Adipocyte (in vitro differentiated cells): ENCODE data around the gene DLX5.

Experiments
- DNase-seq: peaks from one replicate; pipeline ENCODE4 v3.0.0-alpha.2; 2015; ENCODE audit warnings: low read depth
- H3K27me3 ChIP-seq: replicated peaks from 2 replicates; pipeline ENCODE4 v1.7.0; 2013; ENCODE audit warnings: mild to moderate bottlenecking, low read length, moderate library complexity; ENCODE audit not compliant: control insufficient read depth, insufficient read depth
- H3K36me3 ChIP-seq: 2 replicates; pipeline ENCODE4 v1.7.0; 2013; ENCODE audit warnings: low read length, mild to moderate bottlenecking, moderate library complexity; ENCODE audit not compliant: control insufficient read depth, insufficient read depth, severe bottlenecking
- H3K4me1 ChIP-seq: 2 replicates; pipeline ENCODE4 v1.7.0; 2013; ENCODE audit warnings: mild to moderate bottlenecking, low read length, moderate library complexity; ENCODE audit not compliant: control insufficient read depth, insufficient read depth
- H3K4me3 ChIP-seq: 2 replicates; pipeline ENCODE4 v1.7.0; 2013; ENCODE audit warnings: mild to moderate bottlenecking, low read length, moderate library complexity
- H3K9ac ChIP-seq: 2 replicates; pipeline ENCODE4 v1.7.0; 2013; ENCODE audit warnings: mild to moderate bottlenecking, low read length, moderate library complexity
- H3K9me3 ChIP-seq: 2 replicates; pipeline ENCODE4 v1.7.0; 2013; ENCODE audit warnings: mild to moderate bottlenecking, low read length, moderate library complexity; ENCODE audit not compliant: control insufficient read depth

Gene DLX5

DNA sequence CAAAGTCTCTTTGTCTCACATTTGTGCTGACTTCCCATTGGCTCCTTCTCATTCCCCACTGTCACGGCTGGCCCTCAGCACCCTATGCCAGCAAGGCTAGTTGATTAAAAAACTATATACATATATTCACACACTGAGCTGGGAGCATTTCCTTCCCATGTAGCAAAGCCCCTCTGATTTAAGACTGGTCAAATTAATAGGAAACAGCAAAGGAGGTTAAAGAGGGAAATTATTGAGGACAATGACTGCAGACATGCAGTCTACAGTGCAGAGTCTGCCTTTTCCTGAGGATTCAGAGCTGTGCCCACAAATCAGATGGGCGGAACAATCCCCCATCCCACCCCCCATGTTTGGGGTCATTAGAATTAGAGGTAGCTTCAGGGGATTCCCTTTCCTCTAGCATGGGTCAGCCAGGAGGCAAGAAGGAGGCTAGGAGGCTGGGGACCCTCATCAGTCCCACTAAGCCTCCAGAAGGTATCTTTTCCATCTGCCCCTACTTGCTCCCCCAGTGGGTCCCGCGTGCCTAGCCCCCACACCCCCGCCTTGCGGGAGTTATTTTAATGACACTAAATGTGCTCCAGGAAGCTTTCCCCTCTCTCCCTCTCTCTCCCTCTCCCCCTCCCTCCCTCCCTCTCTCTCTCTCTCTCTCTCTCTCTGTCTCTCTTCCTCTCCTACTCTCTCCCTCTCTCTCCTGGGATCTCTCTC is 29.1 kb downstream of the DLX5 start:
- peaks cover 29% of the 10 kb centered on the region for H3K9me3 ChIP-seq
- peaks cover 96% of the 10 kb centered on the region for H3K27me3 ChIP-seq
- no peak for DNase-seq
- peaks cover 3% of the 10 kb centered on the region for H3K4me1 ChIP-seq
- H3K36me3 ChIP-seq = no peaks in the 10 kb centered on the region
- H3K9ac ChIP-seq = no peak overlapping the region
- no peak overlapping the region for H3K4me3 ChIP-seq

DNA sequence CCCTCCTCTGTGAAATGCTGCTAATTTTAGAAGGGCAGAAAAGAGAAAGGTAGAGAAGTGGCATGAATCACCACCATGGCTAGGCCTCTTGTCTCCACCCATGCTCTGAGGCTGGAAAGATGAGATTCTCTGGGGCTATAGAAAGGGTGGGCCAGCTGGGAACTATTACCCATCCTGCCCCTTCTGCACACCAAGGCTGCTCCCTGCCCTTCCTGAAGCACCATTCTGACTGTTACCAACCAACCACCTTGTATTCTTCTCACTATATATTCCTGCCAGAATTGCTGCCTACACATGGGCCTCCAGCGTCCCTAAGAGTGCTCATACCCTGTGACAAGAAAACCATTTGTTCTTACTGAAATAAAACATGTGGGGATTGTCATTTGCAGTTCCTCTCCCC is 30.7 kb downstream of the DLX5 start:
- no peaks in the 10 kb centered on the region for H3K36me3 ChIP-seq
- peaks cover 96% of the 10 kb centered on the region for H3K27me3 ChIP-seq
- H3K9ac ChIP-seq = no peak overlapping the region
- no peak overlapping the region for H3K4me3 ChIP-seq
- H3K4me1 ChIP-seq = peaks cover 3% of the 10 kb centered on the region
- H3K9me3 ChIP-seq = peaks cover 24% of the 10 kb centered on the region
- DNase-seq = no peak

DNA sequence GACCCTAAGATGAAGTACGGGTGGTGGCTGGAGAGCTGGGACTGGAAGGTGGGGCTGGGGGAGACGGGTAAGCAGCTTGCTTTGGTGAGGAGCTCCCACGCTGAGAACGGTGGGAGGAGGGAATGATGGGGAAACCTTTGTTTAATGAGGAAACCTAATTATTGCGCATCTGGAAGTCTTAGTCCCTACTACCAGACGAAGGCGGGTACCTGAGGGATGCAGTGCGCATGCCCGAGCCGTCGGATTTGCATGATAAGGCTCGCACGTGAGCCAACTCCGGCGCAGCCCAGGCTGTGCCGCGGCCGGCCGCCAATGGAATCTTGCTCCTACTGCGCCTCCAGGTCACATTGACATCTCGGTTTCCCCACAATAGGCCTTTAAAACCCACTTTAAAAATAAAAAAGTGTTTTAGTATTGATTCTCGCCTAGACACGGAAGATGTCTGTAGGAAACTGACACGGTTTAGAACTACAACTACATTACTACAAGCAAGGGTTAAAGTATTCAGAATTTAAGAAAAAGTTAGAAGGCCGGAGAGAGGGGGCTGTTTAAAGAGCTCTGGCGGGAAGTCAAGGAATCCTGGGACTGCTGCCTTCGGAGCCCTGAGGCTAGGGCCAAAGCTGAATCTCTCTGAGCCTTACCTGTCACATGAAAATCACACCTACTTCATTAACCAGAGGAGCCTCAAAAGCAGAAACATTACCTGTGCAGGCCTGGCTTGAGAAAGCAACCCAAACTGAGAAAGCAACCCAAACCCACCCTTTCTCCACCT is 31.4 kb downstream of the DLX5 start:
- H3K9ac ChIP-seq = no peak overlapping the region
- no peak for DNase-seq
- H3K4me1 ChIP-seq = peaks cover 10% of the 10 kb centered on the region
- no peaks in the 10 kb centered on the region for H3K36me3 ChIP-seq
- H3K9me3 ChIP-seq = peaks cover 24% of the 10 kb centered on the region
- H3K4me3 ChIP-seq = no peak overlapping the region
- peaks cover 96% of the 10 kb centered on the region for H3K27me3 ChIP-seq

DNA sequence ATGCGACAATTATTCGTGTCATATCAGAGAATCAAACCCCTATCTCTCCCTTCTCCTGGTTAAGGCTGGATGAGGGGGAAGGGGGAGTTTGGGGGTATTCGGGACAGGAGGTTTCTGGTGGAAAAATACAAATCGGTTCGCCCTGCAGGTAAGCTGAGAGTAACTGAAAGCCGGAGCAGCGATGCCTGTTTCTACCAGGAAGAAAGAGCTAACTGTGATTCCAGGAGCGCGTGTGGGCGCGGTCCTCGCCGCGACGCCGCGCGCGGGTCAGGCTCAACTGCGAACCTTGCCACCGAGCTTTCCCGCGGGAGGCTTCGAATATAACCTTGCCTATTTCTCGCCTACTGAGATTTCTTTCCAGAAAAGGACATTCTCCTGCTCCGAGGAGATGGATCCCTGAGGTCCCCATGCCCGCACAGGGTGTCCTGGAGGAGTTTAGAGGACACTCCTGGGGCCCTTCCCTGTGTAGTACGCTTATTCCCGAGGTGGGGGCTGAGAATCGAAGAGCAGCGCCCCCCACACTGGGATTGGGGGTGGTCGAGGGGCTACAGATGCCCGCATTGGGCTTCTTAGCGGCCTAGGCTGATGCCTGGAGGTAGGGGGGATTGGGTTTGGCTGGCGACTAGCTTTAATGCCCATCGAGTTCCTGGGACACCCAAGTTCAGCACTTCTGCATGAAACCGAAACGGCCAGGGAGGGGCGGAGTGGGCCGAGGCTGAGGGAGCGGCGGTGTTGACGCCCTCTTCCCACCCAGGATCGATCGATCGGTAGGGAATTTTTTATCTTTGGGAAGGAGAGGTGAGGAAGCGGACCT is 32.2 kb downstream of the DLX5 start:
- peaks cover 10% of the 10 kb centered on the region for H3K4me1 ChIP-seq
- DNase-seq = no peak
- peaks cover 24% of the 10 kb centered on the region for H3K9me3 ChIP-seq
- H3K27me3 ChIP-seq = peaks cover 96% of the 10 kb centered on the region
- no peaks in the 10 kb centered on the region for H3K36me3 ChIP-seq
- no peak overlapping the region for H3K4me3 ChIP-seq
- H3K9ac ChIP-seq = no peak overlapping the region

DNA sequence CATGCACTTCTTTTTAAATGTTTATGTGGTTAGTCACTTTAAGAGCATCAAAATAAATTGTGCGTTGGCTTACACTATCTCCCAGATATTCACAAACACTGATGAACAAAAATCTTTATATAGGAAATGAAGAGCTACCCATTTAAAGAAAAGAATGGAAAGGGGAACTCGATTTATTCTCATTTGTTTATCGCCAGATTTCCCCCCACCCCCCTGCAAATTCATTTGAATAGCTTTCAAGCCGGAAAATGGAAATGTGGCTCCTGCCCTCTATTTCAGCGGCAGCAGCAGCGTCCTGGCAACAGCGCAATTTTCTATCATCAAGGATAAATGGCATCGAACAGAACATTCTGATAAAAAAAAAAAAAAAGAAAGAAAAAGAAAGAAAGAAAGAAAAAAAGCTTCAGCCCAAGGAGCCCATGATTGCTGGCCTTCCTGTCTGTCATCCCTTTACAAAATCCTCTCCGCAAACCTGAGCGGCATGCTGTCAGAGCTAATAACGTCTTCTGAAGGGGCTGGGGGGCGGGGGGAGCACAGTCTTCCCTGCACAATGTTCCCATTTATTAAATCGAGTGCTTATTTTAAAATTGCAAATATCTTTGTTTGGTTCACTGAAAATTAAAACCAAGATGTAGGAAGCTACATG is 33.0 kb downstream of the DLX5 start:
- H3K9me3 ChIP-seq = peaks cover 24% of the 10 kb centered on the region
- no peak for DNase-seq
- no peak overlapping the region for H3K4me3 ChIP-seq
- no peak overlapping the region for H3K9ac ChIP-seq
- H3K4me1 ChIP-seq = peaks cover 10% of the 10 kb centered on the region
- H3K27me3 ChIP-seq = peaks cover 93% of the 10 kb centered on the region
- H3K36me3 ChIP-seq = no peaks in the 10 kb centered on the region

DNA sequence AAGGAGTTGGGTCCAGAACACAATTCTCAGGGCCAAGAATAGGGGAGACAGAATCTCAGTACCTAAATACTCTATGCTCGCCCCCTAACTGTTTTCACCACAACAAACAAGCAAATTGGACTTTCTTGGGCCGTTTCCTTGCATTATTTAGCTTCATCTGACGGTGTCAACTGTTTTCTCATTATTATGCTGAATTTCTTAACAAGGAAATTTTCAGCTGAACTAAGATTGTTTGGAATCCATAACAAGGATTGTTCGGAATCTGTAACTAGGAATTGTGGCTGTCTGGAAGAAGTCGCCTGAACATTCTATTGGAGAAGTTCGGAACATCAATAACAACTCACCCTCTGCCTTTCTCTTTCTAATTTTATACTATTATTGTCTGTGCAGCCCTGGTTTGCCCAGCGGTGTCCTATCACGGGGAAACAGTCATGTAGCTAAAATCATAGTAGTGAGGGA is 34.7 kb downstream of the DLX5 start:
- Histone ChIP-seq H3K9ac (no peak overlapping the region), H3K27me3 (peaks cover 91% of the 10 kb centered on the region), H3K4me3 (no peak overlapping the region), H3K36me3 (no peaks in the 10 kb centered on the region), H3K9me3 (peaks cover 19% of the 10 kb centered on the region), H3K4me1 (peaks cover 10% of the 10 kb centered on the region)
- no peak for DNase-seq

DNA sequence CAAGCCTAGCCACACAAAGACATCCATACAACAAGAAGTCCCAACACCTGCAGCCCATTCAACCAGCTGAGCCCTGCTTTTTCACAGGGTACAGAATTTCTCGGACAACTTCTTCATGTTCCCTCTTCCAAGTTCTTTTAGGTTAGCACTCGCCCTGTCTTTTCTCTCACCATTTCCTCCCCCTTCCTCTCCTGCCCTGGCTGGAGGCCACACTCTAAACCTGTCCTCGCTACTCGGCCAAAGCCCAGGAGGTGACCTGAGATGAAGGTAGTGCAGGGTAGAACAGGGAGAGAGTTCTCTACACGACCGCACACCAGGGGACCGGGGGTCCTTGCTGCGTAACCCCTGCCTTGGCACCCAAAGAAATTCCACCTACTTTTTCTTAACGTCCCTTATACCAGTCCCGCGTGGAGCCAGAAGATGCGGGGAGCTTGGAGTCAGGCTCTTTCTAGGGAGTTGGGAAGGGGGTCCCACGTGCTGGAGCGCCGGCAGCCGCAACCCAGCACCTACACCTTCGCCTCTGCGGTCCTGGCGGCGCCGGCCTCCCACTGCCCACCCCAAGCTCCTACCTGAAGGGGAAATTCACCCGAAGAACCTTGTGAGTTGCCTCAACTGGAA is 35.3 kb downstream of the DLX5 start:
- H3K4me1 ChIP-seq = peaks cover 10% of the 10 kb centered on the region
- peaks cover 16% of the 10 kb centered on the region for H3K9me3 ChIP-seq
- DNase-seq = no peak
- H3K36me3 ChIP-seq = no peaks in the 10 kb centered on the region
- H3K4me3 ChIP-seq = no peak overlapping the region
- no peak overlapping the region for H3K9ac ChIP-seq
- H3K27me3 ChIP-seq = peaks cover 86% of the 10 kb centered on the region

DNA sequence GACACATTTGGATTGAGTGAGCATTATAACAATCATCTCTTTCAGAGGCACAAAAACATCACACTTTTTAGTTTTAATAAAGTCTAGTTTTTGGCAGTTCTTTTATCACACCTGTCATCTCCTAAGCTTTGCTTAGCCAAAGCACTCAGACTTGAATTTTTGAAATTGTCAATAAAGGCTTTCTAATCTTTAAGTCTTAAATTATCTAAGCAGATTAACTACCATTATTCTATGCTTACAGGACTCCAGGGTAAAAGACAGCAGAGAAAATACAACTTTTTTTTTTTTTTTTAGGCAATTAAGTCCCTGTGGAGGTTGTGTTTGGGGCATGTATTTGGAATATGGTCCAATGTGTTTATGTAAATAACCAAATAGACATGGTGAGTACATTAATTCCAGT is 36.9 kb downstream of the DLX5 start:
- no peak overlapping the region for H3K9ac ChIP-seq
- H3K9me3 ChIP-seq = peaks cover 6% of the 10 kb centered on the region
- DNase-seq = no peak
- no peaks in the 10 kb centered on the region for H3K36me3 ChIP-seq
- no peak overlapping the region for H3K4me3 ChIP-seq
- peaks cover 81% of the 10 kb centered on the region for H3K27me3 ChIP-seq
- peaks cover 8% of the 10 kb centered on the region for H3K4me1 ChIP-seq

DNA sequence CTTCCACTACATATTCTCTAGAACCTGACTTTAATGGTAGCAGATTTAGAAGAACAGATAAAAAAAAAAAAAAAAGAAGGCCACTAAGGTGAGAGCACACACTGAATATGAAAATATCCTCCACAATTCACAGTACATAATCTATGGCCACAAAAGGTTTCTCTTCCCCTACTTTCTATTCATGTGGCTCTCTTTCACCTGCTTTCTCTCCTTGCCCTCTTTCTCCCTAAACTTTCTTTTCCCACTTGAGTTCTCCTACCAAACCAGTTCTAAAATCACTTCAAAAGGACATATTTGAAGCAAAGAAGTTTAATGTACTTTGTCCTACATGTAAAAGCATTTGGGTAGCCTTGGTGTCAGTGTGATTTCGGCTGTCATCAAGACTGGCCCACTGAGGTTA is 37.7 kb downstream of the DLX5 start:
- Histone ChIP-seq H3K27me3 (peaks cover 73% of the 10 kb centered on the region), H3K4me1 (peaks cover 7% of the 10 kb centered on the region), H3K9me3 (no peaks in the 10 kb centered on the region), H3K36me3 (no peaks in the 10 kb centered on the region), H3K9ac (no peak overlapping the region), H3K4me3 (no peak overlapping the region)
- DNase-seq = no peak

DNA sequence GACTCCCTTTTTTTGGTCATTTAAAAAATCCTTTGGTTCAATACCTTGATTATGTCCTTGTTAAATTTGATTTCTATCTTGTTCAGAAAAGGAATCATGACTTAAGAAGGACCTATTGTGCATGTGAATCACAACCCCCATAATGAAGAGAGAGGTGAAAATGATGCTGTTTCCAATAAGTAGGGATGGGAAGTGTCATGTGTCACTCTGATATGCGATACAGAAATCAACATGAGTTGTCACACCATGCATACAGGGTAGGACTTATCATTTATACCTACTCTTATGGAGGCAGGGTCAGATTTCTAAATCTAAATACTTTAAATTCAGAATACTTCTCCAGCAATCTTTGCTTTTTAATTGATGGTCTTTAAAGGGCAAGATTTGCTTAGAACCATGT is 38.6 kb downstream of the DLX5 start:
- DNase-seq = no peak
- no peak overlapping the region for H3K4me3 ChIP-seq
- peaks cover 7% of the 10 kb centered on the region for H3K4me1 ChIP-seq
- no peak overlapping the region for H3K9ac ChIP-seq
- H3K27me3 ChIP-seq = peaks cover 64% of the 10 kb centered on the region
- no peaks in the 10 kb centered on the region for H3K9me3 ChIP-seq
- no peaks in the 10 kb centered on the region for H3K36me3 ChIP-seq
